Heart left ventricle (tissue), 16 donors: ENCODE data around the gene TBC1D4. TPM values are rescaled to one million over a fixed set of nuclear protein-coding genes. Genes with fewer than 3 reads are reported as not detected.

ENCODE experiments used
- ATAC-seq, 4 donors: fragments of 200-7000 bp; cut with Tn5 transposase; one replicate each; pipeline ENCODE4 v1.9.1; 2020 to 2022; ENCODE audit warnings: moderate library complexity in 4 of 4, mild to moderate bottlenecking in 3 of 4, moderate number of reproducible peaks in 1 of 4
- DNase-seq, 5 donors: peaks; one replicate each; pipeline ENCODE4 v3.0.0-alpha.2; 2020
- H3K27ac ChIP-seq, 12 donors: fragments of 200-600 bp; sonication (generic) in 4 of 12; one replicate each; pipeline versions ENCODE4 v1.5.0 to v1.8.0; 2016 to 2022; ENCODE audit warnings: mild to moderate bottlenecking in 2 of 12
- H3K27me3 ChIP-seq, 9 donors: fragments of 200-600 bp; sonication (generic) in 2 of 9; one replicate each; pipeline versions ENCODE4 v1.5.1 to v1.8.0; 2016 to 2022; ENCODE audit warnings: mild to moderate bottlenecking in 3 of 9
- H3K36me3 ChIP-seq, 9 donors: fragments of 200-600 bp; sonication (generic) in 2 of 9; one replicate each; pipeline versions ENCODE4 v1.5.0 to v1.8.0; 2018 to 2022; ENCODE audit warnings: mild to moderate bottlenecking in 2 of 9
- H3K4me1 ChIP-seq, 12 donors: fragments of 200-600 bp; sonication (generic) in 4 of 12; one replicate each; pipeline versions ENCODE4 v1.5.0 to v1.8.0; 2016 to 2022; ENCODE audit warnings: mild to moderate bottlenecking in 3 of 12
- H3K4me3 ChIP-seq, 12 donors: fragments of 200-600 bp; sonication (generic) in 4 of 12; one replicate each; pipeline versions ENCODE4 v1.5.0 to v1.8.0; 2017 to 2022; ENCODE audit warnings: mild to moderate bottlenecking in 9 of 12, moderate library complexity in 4 of 12
- H3K9me3 ChIP-seq, 12 donors: fragments of 200-600 bp; sonication (generic) in 4 of 12; one replicate each; pipeline versions ENCODE4 v1.5.0 to v1.8.0; 2016 to 2022; ENCODE audit warnings: mild to moderate bottlenecking in 1 of 12
- CTCF ChIP-seq, 12 donors: fragments of 200-600 bp; sonication (generic) in 4 of 12; IDR thresholded peaks; one replicate each; pipeline versions ENCODE4 v1.5.0 to v1.8.0; 2018 to 2022; ENCODE audit warnings: antibody characterized with exemption in 12 of 12, mild to moderate bottlenecking in 5 of 12
- POLR2A ChIP-seq, 2 donors: fragments of 450-650 bp; IDR thresholded peaks; one replicate each; pipeline ENCODE4 v1.6.1; 2017; ENCODE audit warnings: antibody characterized with exemption in 2 of 2, mild to moderate bottlenecking in 2 of 2, moderate library complexity in 2 of 2
- WGBS, 4 donors: extraction: QIAGEN DNeasy Blood & Tissue Kit in 2 of 4; methylation state at CpG; one replicate each; pipeline versions ENCODE4 v1.1.5 to v1.1.7; 2013 to 2018; 5-methylcytosine and 5-hydroxymethylcytosine counted together
- intact Hi-C, 10 donors: fragments of 100-400 bp; cut with DNase I; formaldehyde crosslinking; loops; one replicate each; pipeline versions ENCODE4 v1.11.1 to v1.14.2; 2022
- polyA plus RNA-seq, 2 donors: library from polyadenylated mRNA; stranded (reverse); fragments of 200-250 nt; gene quantifications; one replicate each; pipeline ENCODE4 v1.2.3, GENCODE V29; 2013
- total RNA-seq, 9 donors: library from RNA; depleted of rRNA in 2 of 9; stranded (reverse); fragments of >200 nt in 2 of 9; fragmentation: NEBNext Ultra II Directional in 3 of 9; extraction: Animal tissue kit (Norgen Biotek cat#: 25700) in 3 of 9; gene quantifications; one replicate each; pipeline versions ENCODE4 v1.1.0 to v1.2.4, GENCODE V29; 2016 to 2023
- donor health status: ischemic (EF 13 %, LVEDD 7.1; RV severe dilation, severe dysfunction).
- donor health status: healthy with polysubstance abuse.
- donor health status: DM: no; HTN: yes; CAD: no.
- donor health status: DM: no; HTN: no; CAD: no.
- donor health status: ischemic (EF 25% LVEDD 6.9; RV normal size, moderate dysfunction).
- donor health status: ischemic (EF 25% LVEDD 5.7; RV mildly dilated, moderate dysfunction).
- donor health status: healthy.
- donor health status: DM: yes; HTN: yes; CAD: no.
- donor health status: ischemic (EF 35%, LVEDD 5.7; RV mildly dilated, moderate dysfunction).
- donor health status: nonischemic (EF 11% LVEDD 7.7; RV severe dilation, severe dysfunction).
- donor health status: DM: yes; HTN: yes; CAD: no.
- donor health status: PGD.
- donor health status: ischemic (EF 29% LVEDD 5.4; RV normal size, mild dysfunction).
- donor health status: nonischemic (EF 23%, LVEDD 6.1; RV moderate dilation, normal function).

Gene TBC1D4
- total and polyA plus RNA-seq, 11 donors, result 26.8 to 158 (median 81.6) TPM

GRCh38 chr13:75415694-75416093, 66.3 kb downstream of the TBC1D4 start:
- Histone ChIP-seq H3K4me1 (peaks cover 0 to 67% (median 44%) of the 10 kb centered on the region in 12 donors), H3K27me3 (no peaks in the 10 kb centered on the region), H3K4me3 (no peak overlapping the region), H3K27ac (peak overlapping the region in 11 of 12 donors; percentile 9 to 84 (median 58)), H3K36me3 (no peaks in the 10 kb centered on the region), H3K9me3 (no peaks in the 10 kb centered on the region)
- ATAC-seq (peak in 1 of 4 donors; percentile 29), DNase-seq (no peak)
- intact Hi-C loops, result no loop called here
- 90 to 97% (median 93%) methylated on average over 1 of the region's 1 CpG for WGBS, 4 donors
- TF ChIP-seq POLR2A (IDR thresholded peaks at IDR 0.05), result no peak
- no peak for TF ChIP-seq CTCF (IDR thresholded peaks at IDR 0.05)

GRCh38 chr13:75415171-75415570, 66.8 kb downstream of the TBC1D4 start:
- Histone ChIP-seq H3K36me3 (no peaks in the 10 kb centered on the region), H3K27me3 (no peaks in the 10 kb centered on the region), H3K27ac (peak overlapping the region in 10 of 12 donors; percentile 9 to 84 (median 54)), H3K4me1 (peaks cover 0 to 61% (median 44%) of the 10 kb centered on the region in 12 donors), H3K9me3 (no peaks in the 10 kb centered on the region), H3K4me3 (no peak overlapping the region)
- no peak for TF ChIP-seq CTCF (IDR thresholded peaks at IDR 0.05)
- TF ChIP-seq POLR2A (IDR thresholded peaks at IDR 0.05), result no peak
- DNase-seq, result no peak
- ATAC-seq, result no peak
- intact Hi-C loops, result no loop called here
- 75 to 91% (median 83%) methylated on average over 2 of the region's 2 CpGs for WGBS, 4 donors

GRCh38 chr13:75414036-75414827, 67.7 kb downstream of the TBC1D4 start:
- 83 to 90% (median 87%) methylated on average over 2 of the region's 2 CpGs for WGBS, 4 donors
- Histone ChIP-seq H3K4me3 (no peak overlapping the region), H3K4me1 (peaks cover 0 to 53% (median 38%) of the 10 kb centered on the region in 12 donors), H3K9me3 (no peaks in the 10 kb centered on the region), H3K36me3 (no peaks in the 10 kb centered on the region), H3K27ac (peak overlapping the region in 6 of 12 donors; percentile 6 to 66 (median 26)), H3K27me3 (no peaks in the 10 kb centered on the region)
- no peak for TF ChIP-seq POLR2A (IDR thresholded peaks at IDR 0.05)
- TF ChIP-seq CTCF (IDR thresholded peaks at IDR 0.05), result no peak
- ATAC-seq (no peak), DNase-seq (no peak)
- intact Hi-C loops, result loop anchor here in 1 of 10 donors (5.0 kb wide), 1 partner anchor 33 kb away; no protein-coding TSS in a partner anchor

GRCh38 chr13:75411924-75412537, 69.9 kb downstream of the TBC1D4 start:
- H3K9me3 ChIP-seq, result no peaks in the 10 kb centered on the region
- DNase-seq, result no peak
- no peak for TF ChIP-seq POLR2A (IDR thresholded peaks at IDR 0.05)
- TF ChIP-seq CTCF (IDR thresholded peaks at IDR 0.05), result no peak
- no peak overlapping the region for H3K4me3 ChIP-seq
- ATAC-seq, result no peak
- peak overlapping the region in 3 of 12 donors; percentile 8 to 17 (median 17) for H3K27ac ChIP-seq
- H3K27me3 ChIP-seq, result no peaks in the 10 kb centered on the region
- intact Hi-C loops, result loop anchor here in 1 of 10 donors (5.0 kb wide), 1 partner anchor 35 kb away; no protein-coding TSS in a partner anchor
- H3K4me1 ChIP-seq, result peaks cover 0 to 43% (median 19%) of the 10 kb centered on the region in 12 donors
- no peaks in the 10 kb centered on the region for H3K36me3 ChIP-seq
- 79 to 89% (median 86%) methylated on average over 4 of the region's 4 CpGs for WGBS, 4 donors
